Right lobe of liver (tissue), 6 donors: ENCODE measurements around the gene TMEM131L. TPM values are rescaled to one million over a fixed set of nuclear protein-coding genes. Genes with fewer than 3 reads are reported as not detected.

Experiments
- ATAC-seq, 4 donors: fragments of 200-7000 bp; cut with Tn5 transposase; one replicate each; pipeline ENCODE4 v1.9.1; 2020; ENCODE audit warnings: mild to moderate bottlenecking in 4 of 4, moderate library complexity in 4 of 4
- DNase-seq, 3 donors: peaks; one replicate each; pipeline ENCODE4 v3.0.0-alpha.2; 2020
- H3K27ac ChIP-seq, 3 donors: fragments of 200-600 bp; one replicate each; pipeline ENCODE4 v1.8.0; 2022
- H3K27me3 ChIP-seq, 2 donors: fragments of 200-600 bp; one replicate each; pipeline ENCODE4 v1.8.0; 2022
- H3K36me3 ChIP-seq, 4 donors: fragments of 200-600 bp; sonication (generic) in 1 of 4; one replicate each; pipeline versions ENCODE4 v1.5.1 to v1.8.0; 2017 to 2022; ENCODE audit warnings: control low read depth in 1 of 4
- H3K4me1 ChIP-seq, 4 donors: fragments of 200-600 bp; sonication (generic) in 1 of 4; one replicate each; pipeline versions ENCODE4 v1.5.1 to v1.8.0; 2017 to 2022; ENCODE audit warnings: control low read depth in 1 of 4
- H3K4me3 ChIP-seq, 3 donors: fragments of 200-600 bp; one replicate each; pipeline ENCODE4 v1.8.0; 2022
- H3K9me3 ChIP-seq, 4 donors: fragments of 200-600 bp; sonication (generic) in 1 of 4; one replicate each; pipeline versions ENCODE4 v1.5.1 to v1.8.0; 2017 to 2022; ENCODE audit warnings: control low read depth in 1 of 4
- POLR2A ChIP-seq: fragments of 450-650 bp; IDR thresholded peaks from one replicate; pipeline ENCODE4 v1.6.1; 2017; ENCODE audit warnings: antibody characterized with exemption, mild to moderate bottlenecking
- WGBS: methylation state at CpG from one replicate; pipeline ENCODE4 v1.1.6; 2018; ENCODE audit warnings: low coverage, low lambda C conversion rate; ENCODE audit not compliant: insufficient coverage; ENCODE audit errors: missing lambda C conversion rate; 5-methylcytosine and 5-hydroxymethylcytosine counted together
- intact Hi-C, 2 donors: fragments of 100-400 bp; cut with DNase I; formaldehyde crosslinking; loops; one replicate each; pipeline versions ENCODE4 v1.11.2 to v1.14.1; 2022
- total RNA-seq, 6 experiments: library from RNA; depleted of rRNA in 2 of 6; stranded (reverse); fragments of >200 nt in 2 of 6; fragmentation: NEBNext Ultra II Directional in 3 of 6; extraction: Animal tissue kit (Norgen Biotek cat#: 25700) in 3 of 6; gene quantifications; one replicate each; pipeline versions ENCODE4 v1.1.0 to v1.2.4, GENCODE V29; 2016 to 2023
- TF ChIP-seq, protein P1 (sequence below), 4 donors: fragments of 200-600 bp in 3 of 4; fragments of 450-650 bp in 1 of 4; IDR thresholded peaks; one replicate each; pipeline versions ENCODE4 v1.5.1 to v1.8.0; 2016 to 2022; ENCODE audit warnings: antibody characterized with exemption in 4 of 4, mild to moderate bottlenecking in 2 of 4
- donor health status: DM: no; HTN: yes; CAD: no.
- donor health status: DM: no; HTN: no; CAD: no.
- donor health status: DM: no; HTN: no; CAD: no.
- donor health status: DM: no; HTN: yes; CAD: no.
- donor health status: DM: no; HTN: yes; CAD: no.

The TMEM131L gene
- total RNA-seq, 6 experiments from 2014 or later: 13.2 to 19.6 (median 14.8) TPM

DNA sequence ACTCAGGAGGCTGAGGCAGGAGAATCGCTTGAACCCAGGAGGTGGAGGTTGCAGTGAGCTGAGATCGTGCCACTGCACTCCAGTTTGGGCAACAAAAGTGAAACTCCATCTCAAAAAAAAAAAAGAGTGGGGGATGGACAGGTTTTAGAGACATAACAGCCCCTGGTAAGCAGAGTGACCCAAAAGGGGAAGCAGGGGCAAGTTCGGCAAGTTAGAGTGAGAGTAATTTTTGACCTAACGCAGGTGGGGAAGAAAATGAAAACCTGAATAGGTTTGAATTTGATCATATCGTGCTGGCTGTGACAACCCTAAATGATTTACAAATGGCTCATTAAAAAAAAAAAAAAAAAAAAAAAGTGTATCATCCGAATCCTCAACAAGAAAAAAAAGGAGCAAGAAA lies 25.7 kb upstream of the TMEM131L start:
- ATAC-seq: no peak
- no peak for DNase-seq
- no peak overlapping the region for H3K4me3 ChIP-seq
- H3K4me1 ChIP-seq: no peaks in the 10 kb centered on the region
- TF ChIP-seq, protein P1, sequence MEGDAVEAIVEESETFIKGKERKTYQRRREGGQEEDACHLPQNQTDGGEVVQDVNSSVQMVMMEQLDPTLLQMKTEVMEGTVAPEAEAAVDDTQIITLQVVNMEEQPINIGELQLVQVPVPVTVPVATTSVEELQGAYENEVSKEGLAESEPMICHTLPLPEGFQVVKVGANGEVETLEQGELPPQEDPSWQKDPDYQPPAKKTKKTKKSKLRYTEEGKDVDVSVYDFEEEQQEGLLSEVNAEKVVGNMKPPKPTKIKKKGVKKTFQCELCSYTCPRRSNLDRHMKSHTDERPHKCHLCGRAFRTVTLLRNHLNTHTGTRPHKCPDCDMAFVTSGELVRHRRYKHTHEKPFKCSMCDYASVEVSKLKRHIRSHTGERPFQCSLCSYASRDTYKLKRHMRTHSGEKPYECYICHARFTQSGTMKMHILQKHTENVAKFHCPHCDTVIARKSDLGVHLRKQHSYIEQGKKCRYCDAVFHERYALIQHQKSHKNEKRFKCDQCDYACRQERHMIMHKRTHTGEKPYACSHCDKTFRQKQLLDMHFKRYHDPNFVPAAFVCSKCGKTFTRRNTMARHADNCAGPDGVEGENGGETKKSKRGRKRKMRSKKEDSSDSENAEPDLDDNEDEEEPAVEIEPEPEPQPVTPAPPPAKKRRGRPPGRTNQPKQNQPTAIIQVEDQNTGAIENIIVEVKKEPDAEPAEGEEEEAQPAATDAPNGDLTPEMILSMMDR (IDR thresholded peaks at IDR 0.05): no peak
- TF ChIP-seq POLR2A: no peak
- H3K27me3 ChIP-seq: no peaks in the 10 kb centered on the region
- H3K36me3 ChIP-seq: no peaks in the 10 kb centered on the region
- H3K9me3 ChIP-seq: no peaks in the 10 kb centered on the region
- 87% methylated on average over 4 of the region's 6 CpGs for WGBS
- no peak overlapping the region for H3K27ac ChIP-seq
- intact Hi-C loops: no loop called here

- intact Hi-C loops: no loop called here
- no peak overlapping the region for H3K4me3 ChIP-seq
- TF ChIP-seq, protein P1 (IDR thresholded peaks at IDR 0.05): no peak
- no peak for TF ChIP-seq POLR2A
- H3K27ac ChIP-seq: no peak overlapping the region
- no peaks in the 10 kb centered on the region for H3K9me3 ChIP-seq
- H3K4me1 ChIP-seq: peaks cover 0 to 6% (median 0%) of the 10 kb centered on the region in 4 donors
- DNase-seq (no peak), ATAC-seq (peak; percentile 64 to 83 (median 73))
- no peaks in the 10 kb centered on the region for H3K27me3 ChIP-seq
- no peaks in the 10 kb centered on the region for H3K36me3 ChIP-seq
- 70% methylated on average over 4 of the region's 5 CpGs for WGBS
Measured at GRCh38 chr4:153447175-153447905, 18.8 kb upstream of the TMEM131L start.

GRCh38 chr4:153448003-153448731 lies 18.0 kb upstream of the TMEM131L start:
- WGBS: 63% methylated on average over 10 of the region's 10 CpGs
- no peak overlapping the region for H3K4me3 ChIP-seq

GRCh38 chr4:153449338-153449737 lies 16.8 kb upstream of the TMEM131L start:
- TF ChIP-seq, protein P1 (IDR thresholded peaks at IDR 0.05): no peak
- no peak for TF ChIP-seq POLR2A
- no peak for DNase-seq
- H3K9me3 ChIP-seq: no peaks in the 10 kb centered on the region
- 80% methylated on average over 1 of the region's 1 CpG for WGBS
- H3K4me3 ChIP-seq: no peak overlapping the region
- intact Hi-C loops: no loop called here
- H3K36me3 ChIP-seq: no peaks in the 10 kb centered on the region
- H3K4me1 ChIP-seq: peaks cover 0 to 15% (median 4%) of the 10 kb centered on the region in 4 donors
- no peak for ATAC-seq
- no peaks in the 10 kb centered on the region for H3K27me3 ChIP-seq
- no peak overlapping the region for H3K27ac ChIP-seq

More at GRCh38 chr4:153448003-153448731, 18.0 kb upstream of the TMEM131L start:
- H3K36me3 ChIP-seq: no peaks in the 10 kb centered on the region
- TF ChIP-seq, protein P1 (IDR thresholded peaks at IDR 0.05): no peak
- TF ChIP-seq POLR2A: no peak
- intact Hi-C loops: no loop called here
- no peaks in the 10 kb centered on the region for H3K9me3 ChIP-seq
- no peak overlapping the region for H3K27ac ChIP-seq
- ATAC-seq: no peak
- no peaks in the 10 kb centered on the region for H3K27me3 ChIP-seq
- peaks cover 0 to 8% (median 0%) of the 10 kb centered on the region in 4 donors for H3K4me1 ChIP-seq
- no peak for DNase-seq
